RWPE2 (cell line): ENCODE data around the gene MUC21.

Experiments
- ATAC-seq: fragments of 200-7000 bp; cut with Tn5 transposase; 3 replicates; pipeline ENCODE4 v1.9.1; 2021; ENCODE audit warnings: low read depth
- DNase-seq: peaks from one replicate; pipeline ENCODE4 v3.0.0-alpha.2; 2020; ENCODE audit warnings: low spot score
- H3K27ac ChIP-seq: fragments of 450-650 bp; 2 replicates; pipeline ENCODE4 v1.5.1; 2017; ENCODE audit warnings: mild to moderate bottlenecking; ENCODE audit not compliant: poor library complexity, severe bottlenecking
- H3K27me3 ChIP-seq: fragments of 250-450 bp; sonication (Bioruptor Pico); 2 replicates; pipeline ENCODE4 v1.5.1; 2021; ENCODE audit warnings: mild to moderate bottlenecking, moderate library complexity; ENCODE audit not compliant: insufficient read depth, poor library complexity, severe bottlenecking
- H3K36me3 ChIP-seq: fragments of 250-450 bp; sonication (Bioruptor Pico); 2 replicates; pipeline ENCODE4 v1.5.1; 2020; ENCODE audit warnings: low read depth, mild to moderate bottlenecking, moderate library complexity
- H3K4me1 ChIP-seq: fragments of 250-450 bp; sonication (Bioruptor Pico); 2 replicates; pipeline ENCODE4 v1.5.1; 2021; ENCODE audit warnings: mild to moderate bottlenecking, moderate library complexity; ENCODE audit not compliant: insufficient read depth, poor library complexity, severe bottlenecking
- H3K4me3 ChIP-seq: fragments of 250-450 bp; sonication (Bioruptor Pico); 2 replicates; pipeline ENCODE4 v1.5.1; 2021; ENCODE audit warnings: mild to moderate bottlenecking, moderate library complexity; ENCODE audit not compliant: severe bottlenecking
- H3K9me3 ChIP-seq: fragments of 250-450 bp; sonication (Bioruptor Pico); 2 replicates; pipeline ENCODE4 v1.5.1; 2021; ENCODE audit warnings: mild to moderate bottlenecking, moderate library complexity; ENCODE audit not compliant: severe bottlenecking
- TF ChIP-seq, protein P1 (sequence below): fragments of 450-650 bp; IDR thresholded peaks from one replicate; pipeline ENCODE4 v1.5.1; 2017; ENCODE audit warnings: mild to moderate bottlenecking, moderate library complexity; ENCODE audit not compliant: poor library complexity, severe bottlenecking

The MUC21 gene

DNA sequence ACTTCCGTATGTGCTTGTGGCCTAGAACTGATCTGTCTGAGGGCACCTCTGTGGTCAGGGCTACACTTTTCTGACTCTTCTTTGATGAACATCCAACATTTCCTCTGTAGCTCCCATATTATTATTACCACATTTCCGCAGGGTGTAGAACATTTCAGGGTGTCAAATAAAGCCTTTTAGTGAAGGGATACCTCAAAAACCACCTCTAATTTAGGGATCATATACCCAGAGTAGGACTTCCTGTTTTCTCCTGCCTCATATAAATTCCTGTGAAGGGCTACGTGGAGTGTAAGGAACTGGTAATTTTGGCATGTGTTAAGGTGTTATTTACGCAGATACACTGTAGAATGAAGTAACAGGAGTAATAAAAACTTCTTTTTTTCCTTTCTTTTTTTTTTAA is 21.3 kb downstream of the MUC21 start:
- H3K27ac ChIP-seq: no peak overlapping the region
- H3K4me1 ChIP-seq: peaks cover 15% of the 10 kb centered on the region
- TF ChIP-seq, protein P1, sequence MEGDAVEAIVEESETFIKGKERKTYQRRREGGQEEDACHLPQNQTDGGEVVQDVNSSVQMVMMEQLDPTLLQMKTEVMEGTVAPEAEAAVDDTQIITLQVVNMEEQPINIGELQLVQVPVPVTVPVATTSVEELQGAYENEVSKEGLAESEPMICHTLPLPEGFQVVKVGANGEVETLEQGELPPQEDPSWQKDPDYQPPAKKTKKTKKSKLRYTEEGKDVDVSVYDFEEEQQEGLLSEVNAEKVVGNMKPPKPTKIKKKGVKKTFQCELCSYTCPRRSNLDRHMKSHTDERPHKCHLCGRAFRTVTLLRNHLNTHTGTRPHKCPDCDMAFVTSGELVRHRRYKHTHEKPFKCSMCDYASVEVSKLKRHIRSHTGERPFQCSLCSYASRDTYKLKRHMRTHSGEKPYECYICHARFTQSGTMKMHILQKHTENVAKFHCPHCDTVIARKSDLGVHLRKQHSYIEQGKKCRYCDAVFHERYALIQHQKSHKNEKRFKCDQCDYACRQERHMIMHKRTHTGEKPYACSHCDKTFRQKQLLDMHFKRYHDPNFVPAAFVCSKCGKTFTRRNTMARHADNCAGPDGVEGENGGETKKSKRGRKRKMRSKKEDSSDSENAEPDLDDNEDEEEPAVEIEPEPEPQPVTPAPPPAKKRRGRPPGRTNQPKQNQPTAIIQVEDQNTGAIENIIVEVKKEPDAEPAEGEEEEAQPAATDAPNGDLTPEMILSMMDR: no peak
- DNase-seq: no peak
- no peaks in the 10 kb centered on the region for H3K27me3 ChIP-seq
- no peak overlapping the region for H3K4me3 ChIP-seq
- H3K9me3 ChIP-seq: no peaks in the 10 kb centered on the region
- ATAC-seq: no peak
- no peaks in the 10 kb centered on the region for H3K36me3 ChIP-seq

DNA sequence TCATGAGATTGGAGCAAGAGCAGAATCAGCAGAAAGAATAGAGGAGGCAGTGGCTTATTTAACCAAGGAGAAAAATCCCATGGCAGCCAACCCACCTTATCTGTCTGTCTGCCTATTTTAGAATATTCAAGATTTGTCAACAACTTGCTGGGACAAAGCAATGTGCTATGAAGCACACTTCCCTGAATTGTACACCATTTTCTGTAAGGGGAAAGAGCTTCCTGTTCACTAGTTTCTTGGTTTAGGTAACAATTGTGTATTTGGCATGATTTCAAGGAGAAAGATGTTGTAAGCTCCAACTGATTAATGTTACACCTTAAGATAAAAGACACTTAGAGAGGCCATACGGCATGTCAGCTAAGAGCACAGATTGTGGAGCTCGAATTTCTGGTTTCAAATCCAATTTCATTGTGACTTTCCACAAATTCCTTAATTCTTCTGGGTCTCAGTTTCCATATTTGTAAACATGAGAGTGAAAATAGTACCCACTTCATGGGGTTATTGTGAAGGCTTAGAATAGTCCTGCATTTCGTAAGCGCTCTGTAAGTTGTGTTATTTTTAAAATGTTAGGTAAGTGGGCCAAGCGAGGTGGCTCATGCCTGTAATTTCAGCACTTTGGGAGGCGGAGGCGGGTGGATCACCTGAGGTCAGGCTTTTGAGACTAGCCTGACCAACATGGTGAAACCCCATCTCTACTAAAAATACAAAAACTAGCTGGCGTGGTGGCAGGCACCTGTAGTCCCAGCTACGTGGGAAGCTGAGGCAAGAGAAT is 21.9 kb downstream of the MUC21 start:
- no peak overlapping the region for H3K4me3 ChIP-seq
- peaks cover 15% of the 10 kb centered on the region for H3K4me1 ChIP-seq
- DNase-seq (no peak), ATAC-seq (no peak)
- TF ChIP-seq, protein P1: no peak
- no peaks in the 10 kb centered on the region for H3K9me3 ChIP-seq
- no peaks in the 10 kb centered on the region for H3K36me3 ChIP-seq
- H3K27ac ChIP-seq: no peak overlapping the region
- no peaks in the 10 kb centered on the region for H3K27me3 ChIP-seq

DNA sequence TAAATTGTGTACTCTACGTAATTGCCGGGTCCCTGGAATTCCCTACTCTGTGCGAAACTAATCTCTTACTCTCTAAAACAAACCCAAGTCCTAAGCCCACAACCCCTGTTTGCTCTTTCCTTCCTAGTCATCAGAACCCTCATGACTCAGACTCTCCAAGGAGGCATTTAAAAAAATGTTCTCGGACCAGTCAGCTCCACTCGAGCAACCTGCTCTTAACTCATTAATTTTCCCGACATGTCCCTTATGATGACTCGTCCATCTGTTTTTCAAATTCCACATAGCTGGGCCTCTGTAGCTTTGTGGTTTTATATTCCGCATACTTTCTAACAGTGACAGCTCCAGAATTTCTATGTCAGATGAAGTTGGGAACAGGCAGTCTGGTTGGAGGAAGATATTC is 24.2 kb downstream of the MUC21 start:
- no peak for DNase-seq

DNA sequence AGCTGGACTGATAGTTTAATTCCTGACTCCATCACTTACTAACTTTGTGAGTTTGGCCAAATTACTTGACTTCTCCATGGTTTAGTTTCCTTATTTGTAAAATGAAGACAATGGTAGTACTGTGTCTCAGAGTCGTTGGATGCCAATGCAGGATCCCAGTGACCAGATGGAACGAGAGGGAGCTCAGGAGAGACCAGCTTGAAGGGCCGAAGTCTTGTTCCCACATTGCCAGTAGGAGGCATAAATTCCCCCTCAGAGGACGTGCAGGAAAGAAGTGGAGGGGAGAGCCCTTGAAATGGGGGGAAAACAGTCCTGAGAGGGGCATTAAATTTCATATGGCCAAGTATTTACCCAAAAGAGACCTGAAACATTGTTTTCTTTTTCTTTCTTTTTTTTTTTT is 24.6 kb downstream of the MUC21 start:
- no peaks in the 10 kb centered on the region for H3K36me3 ChIP-seq
- peak overlapping the region; percentile 27 for H3K27ac ChIP-seq
- DNase-seq: no peak
- H3K9me3 ChIP-seq: no peaks in the 10 kb centered on the region
- no peak overlapping the region for H3K4me3 ChIP-seq
- TF ChIP-seq, protein P1: no peak
- no peak for ATAC-seq
- H3K4me1 ChIP-seq: peaks cover 15% of the 10 kb centered on the region
- H3K27me3 ChIP-seq: no peaks in the 10 kb centered on the region

More for the DNA sequence above, 24.2 kb downstream of the MUC21 start:
- Histone ChIP-seq H3K4me3 (no peak overlapping the region), H3K9me3 (no peaks in the 10 kb centered on the region), H3K36me3 (no peaks in the 10 kb centered on the region), H3K27ac (peak overlapping the region; percentile 27), H3K4me1 (peaks cover 15% of the 10 kb centered on the region), H3K27me3 (no peaks in the 10 kb centered on the region)
- ATAC-seq: peak; percentile 82
- TF ChIP-seq, protein P1: no peak

DNA sequence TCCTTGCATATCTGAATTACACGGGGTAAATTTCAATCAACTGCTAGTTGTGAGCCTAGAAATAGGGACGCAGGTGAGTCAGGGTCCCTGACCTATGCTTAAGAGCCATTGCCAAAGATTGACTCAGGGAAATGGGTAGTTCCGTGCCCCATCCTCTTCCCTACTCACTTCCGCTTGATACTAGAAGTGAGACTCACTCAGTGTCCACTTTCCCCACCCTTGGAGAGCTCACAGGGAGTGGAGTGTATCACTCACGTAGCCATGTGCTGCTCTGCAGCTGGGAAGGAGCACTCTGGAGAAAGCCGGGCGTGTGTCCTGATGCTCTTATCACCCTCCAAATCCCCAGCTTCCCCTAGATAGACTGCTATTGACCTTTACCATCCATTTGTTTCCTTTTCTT is 26.2 kb downstream of the MUC21 start:
- no peak for DNase-seq
- H3K9me3 ChIP-seq: no peaks in the 10 kb centered on the region
- ATAC-seq: no peak
- peaks cover 15% of the 10 kb centered on the region for H3K4me1 ChIP-seq
- H3K27me3 ChIP-seq: no peaks in the 10 kb centered on the region
- H3K4me3 ChIP-seq: no peak overlapping the region
- H3K27ac ChIP-seq: no peak overlapping the region
- TF ChIP-seq, protein P1: no peak
- H3K36me3 ChIP-seq: no peaks in the 10 kb centered on the region
